Measurements from ENCODE around the gene KRT6C.

Gene KRT6C

GRCh38 chr12:52434760-52435530, 38.7 kb downstream of the KRT6C start:
- no peak for DNase-seq (ENCODE audit: low read depth, low spot score)
- Histone ChIP-seq H3K4me1 (ENCODE audit: control insufficient read depth, insufficient read depth, low read length) (0 out of 2 replicates have a peak, but pooled peaks cover 1% of the 10 kb centered on the region), H3K27ac (ENCODE audit: low read length) (no peak overlapping the region), H3K27me3 (ENCODE audit: control insufficient read depth, insufficient read depth, low read length) (no peaks in the 10 kb centered on the region), H3K4me3 (ENCODE audit: low read length) (no peak overlapping the region), H3K36me3 (ENCODE audit: control insufficient read depth, insufficient read depth, low read length) (no peaks in the 10 kb centered on the region), H3K9me3 (ENCODE audit: control insufficient read depth, insufficient read depth, low read length) (no peaks in the 10 kb centered on the region)
- WGBS (ENCODE audit: insufficient coverage, insufficient read length) = no CpG with 5 or more reads among the region's 6 CpGs

GRCh38 chr12:52434081-52434733, 39.4 kb downstream of the KRT6C start, which contains the start of gene KRT75:
TSS of gene KRT75 (minus strand) at chr12:52434371. CDS start at chr12:52434304, 67 bp downstream.
- no peak within 1 kb of the TSS for H3K27ac ChIP-seq (ENCODE audit: low read length)
- DNase-seq (ENCODE audit: low read depth, low spot score) = no peak
- no CpG with 5 or more reads among the region's 20 CpGs for WGBS (ENCODE audit: insufficient coverage, insufficient read length)

GRCh38 chr12:52433501-52434080, 40.0 kb downstream of the KRT6C start:
- H3K27me3 ChIP-seq (ENCODE audit: control insufficient read depth, insufficient read depth, low read length) = no peaks in the 10 kb centered on the region
- H3K4me1 ChIP-seq (ENCODE audit: control insufficient read depth, insufficient read depth, low read length) = 0 out of 2 replicates have a peak, but pooled peaks cover 1% of the 10 kb centered on the region
- no peaks in the 10 kb centered on the region for H3K9me3 ChIP-seq (ENCODE audit: control insufficient read depth, insufficient read depth, low read length)
- H3K4me3 ChIP-seq (ENCODE audit: low read length) = no peak overlapping the region
- no peak for DNase-seq (ENCODE audit: low read depth, low spot score)
- WGBS (ENCODE audit: insufficient coverage, insufficient read length) = no CpG with 5 or more reads among the region's 12 CpGs
- H3K27ac ChIP-seq (ENCODE audit: low read length) = no peak overlapping the region
- no peaks in the 10 kb centered on the region for H3K36me3 ChIP-seq (ENCODE audit: control insufficient read depth, insufficient read depth, low read length)

More at GRCh38 chr12:52434081-52434733, 39.4 kb downstream of the KRT6C start, which contains the start of gene KRT75:
- Histone ChIP-seq H3K27me3 (ENCODE audit: control insufficient read depth, insufficient read depth, low read length) (no peaks in the 10 kb centered on the region), H3K9me3 (ENCODE audit: control insufficient read depth, insufficient read depth, low read length) (no peaks in the 10 kb centered on the region), H3K4me1 (ENCODE audit: control insufficient read depth, insufficient read depth, low read length) (0 out of 2 replicates have a peak, but pooled peaks cover 1% of the 10 kb centered on the region), H3K4me3 (ENCODE audit: low read length) (no peak within 1 kb of the TSS), H3K36me3 (ENCODE audit: control insufficient read depth, insufficient read depth, low read length) (no peaks in the 10 kb centered on the region)

GRCh38 chr12:52432559-52433207, 40.9 kb downstream of the KRT6C start:
- no peak for DNase-seq (ENCODE audit: low read depth, low spot score)
- Histone ChIP-seq H3K9me3 (ENCODE audit: control insufficient read depth, insufficient read depth, low read length) (no peaks in the 10 kb centered on the region), H3K36me3 (ENCODE audit: control insufficient read depth, insufficient read depth, low read length) (no peaks in the 10 kb centered on the region), H3K4me1 (ENCODE audit: control insufficient read depth, insufficient read depth, low read length) (0 out of 2 replicates have a peak, but pooled peaks cover 1% of the 10 kb centered on the region), H3K4me3 (ENCODE audit: low read length) (no peak overlapping the region), H3K27me3 (ENCODE audit: control insufficient read depth, insufficient read depth, low read length) (no peaks in the 10 kb centered on the region), H3K27ac (ENCODE audit: low read length) (no peak overlapping the region)
- no CpG with 5 or more reads among the region's 6 CpGs for WGBS (ENCODE audit: insufficient coverage, insufficient read length)

GRCh38 chr12:52428121-52428520, 45.5 kb downstream of the KRT6C start:
- Histone ChIP-seq H3K4me1 (ENCODE audit: control insufficient read depth, insufficient read depth, low read length) (no peaks in the 10 kb centered on the region), H3K36me3 (ENCODE audit: control insufficient read depth, insufficient read depth, low read length) (no peaks in the 10 kb centered on the region), H3K27me3 (ENCODE audit: control insufficient read depth, insufficient read depth, low read length) (no peaks in the 10 kb centered on the region), H3K9me3 (ENCODE audit: control insufficient read depth, insufficient read depth, low read length) (no peaks in the 10 kb centered on the region), H3K27ac (ENCODE audit: low read length) (no peak overlapping the region), H3K4me3 (ENCODE audit: low read length) (no peak overlapping the region)
- WGBS (ENCODE audit: insufficient coverage, insufficient read length) = no CpG with 5 or more reads among the region's 10 CpGs
- DNase-seq (ENCODE audit: low read depth, low spot score) = no peak

- Histone ChIP-seq H3K4me1 (ENCODE audit: control insufficient read depth, insufficient read depth, low read length) (no peaks in the 10 kb centered on the region), H3K36me3 (ENCODE audit: control insufficient read depth, insufficient read depth, low read length) (no peaks in the 10 kb centered on the region), H3K27ac (ENCODE audit: low read length) (no peak overlapping the region), H3K4me3 (ENCODE audit: low read length) (no peak overlapping the region), H3K27me3 (ENCODE audit: control insufficient read depth, insufficient read depth, low read length) (no peaks in the 10 kb centered on the region), H3K9me3 (ENCODE audit: control insufficient read depth, insufficient read depth, low read length) (no peaks in the 10 kb centered on the region)
- DNase-seq (ENCODE audit: low read depth, low spot score) = no peak
- WGBS (ENCODE audit: insufficient coverage, insufficient read length) = no CpG with 5 or more reads among the region's 1 CpG
Measured at GRCh38 chr12:52427083-52427482, 46.5 kb downstream of the KRT6C start.

- no CpG with 5 or more reads among the region's 2 CpGs for WGBS (ENCODE audit: insufficient coverage, insufficient read length)
- Histone ChIP-seq H3K27me3 (ENCODE audit: control insufficient read depth, insufficient read depth, low read length) (no peaks in the 10 kb centered on the region), H3K36me3 (ENCODE audit: control insufficient read depth, insufficient read depth, low read length) (no peaks in the 10 kb centered on the region), H3K4me3 (ENCODE audit: low read length) (no peak overlapping the region), H3K27ac (ENCODE audit: low read length) (no peak overlapping the region), H3K4me1 (ENCODE audit: control insufficient read depth, insufficient read depth, low read length) (no peaks in the 10 kb centered on the region), H3K9me3 (ENCODE audit: control insufficient read depth, insufficient read depth, low read length) (no peaks in the 10 kb centered on the region)
- no peak for DNase-seq (ENCODE audit: low read depth, low spot score)
Measured at GRCh38 chr12:52426034-52426433, 47.6 kb downstream of the KRT6C start.

GRCh38 chr12:52425466-52425865, 48.1 kb downstream of the KRT6C start:
- no peak overlapping the region for H3K4me3 ChIP-seq (ENCODE audit: low read length)
- no CpG with 5 or more reads among the region's 5 CpGs for WGBS (ENCODE audit: insufficient coverage, insufficient read length)
- H3K27me3 ChIP-seq (ENCODE audit: control insufficient read depth, insufficient read depth, low read length) = no peaks in the 10 kb centered on the region
- H3K9me3 ChIP-seq (ENCODE audit: control insufficient read depth, insufficient read depth, low read length) = no peaks in the 10 kb centered on the region
- no peak overlapping the region for H3K27ac ChIP-seq (ENCODE audit: low read length)
- no peaks in the 10 kb centered on the region for H3K36me3 ChIP-seq (ENCODE audit: control insufficient read depth, insufficient read depth, low read length)
- DNase-seq (ENCODE audit: low read depth, low spot score) = no peak
- no peaks in the 10 kb centered on the region for H3K4me1 ChIP-seq (ENCODE audit: control insufficient read depth, insufficient read depth, low read length)

GRCh38 chr12:52423661-52424500, 49.7 kb downstream of the KRT6C start:
- no CpG with 5 or more reads among the region's 11 CpGs for WGBS (ENCODE audit: insufficient coverage, insufficient read length)
- no peaks in the 10 kb centered on the region for H3K27me3 ChIP-seq (ENCODE audit: control insufficient read depth, insufficient read depth, low read length)
- no peaks in the 10 kb centered on the region for H3K9me3 ChIP-seq (ENCODE audit: control insufficient read depth, insufficient read depth, low read length)

More at GRCh38 chr12:52423661-52424500, 49.7 kb downstream of the KRT6C start:
- H3K36me3 ChIP-seq (ENCODE audit: control insufficient read depth, insufficient read depth, low read length) = no peaks in the 10 kb centered on the region
- H3K4me3 ChIP-seq (ENCODE audit: low read length) = no peak overlapping the region
- no peak for DNase-seq (ENCODE audit: low read depth, low spot score)
- H3K27ac ChIP-seq (ENCODE audit: low read length) = no peak overlapping the region
- no peaks in the 10 kb centered on the region for H3K4me1 ChIP-seq (ENCODE audit: control insufficient read depth, insufficient read depth, low read length)

Data from iPS DF 6.9 (cell line).